Prostate gland (tissue), 2 donors: ENCODE data around the gene DTX4. TPM values are rescaled to one million over a fixed set of nuclear protein-coding genes. Genes with fewer than 3 reads are reported as not detected.
A peak's percentile ranks its signal among the peaks of the same experiment; 100 is the strongest.

Experiments
- DNase-seq: peaks from one replicate; pipeline ENCODE4 v3.0.0-alpha.2; 2019; ENCODE audit warnings: low spot score
- H3K27ac ChIP-seq, 2 donors: fragments of 200-600 bp; sonication (generic); 2 replicates each; pipeline ENCODE4 v1.5.1; 2017 to 2019
- H3K27me3 ChIP-seq: fragments of 200-600 bp; sonication (generic); replicated peaks from 2 replicates; pipeline ENCODE4 v1.5.1; 2019; ENCODE audit not compliant: insufficient read depth
- H3K36me3 ChIP-seq, 2 donors: fragments of 200-600 bp; sonication (generic); 1 replicate in 1 of 2; 2 replicates in 1 of 2; pipeline versions ENCODE4 v1.5.1 to v1.8.1; 2017 to 2019
- H3K4me1 ChIP-seq: fragments of 200-600 bp; sonication (generic); replicated peaks from 2 replicates; pipeline ENCODE4 v1.5.1; 2019
- H3K4me3 ChIP-seq, 2 donors: fragments of 200-600 bp; sonication (generic); 2 replicates each; pipeline ENCODE4 v1.5.1; 2017 to 2019
- H3K9me3 ChIP-seq: fragments of 200-600 bp; sonication (generic); 2 replicates; pipeline ENCODE4 v1.5.1; 2017
- POLR2A ChIP-seq: fragments of 450-650 bp; IDR thresholded peaks from one replicate; pipeline ENCODE4 v1.6.1; 2016; ENCODE audit warnings: antibody characterized with exemption, mild to moderate bottlenecking
- POLR2AphosphoS5 ChIP-seq: sonication (generic); formaldehyde crosslinking; IDR thresholded peaks from one replicate; pipeline ENCODE4 v1.6.1; 2017; ENCODE audit warnings: antibody characterized with exemption
- WGBS: methylation state at CpG from one replicate; pipeline ENCODE4 v1.1.5; 2018; 5-methylcytosine and 5-hydroxymethylcytosine counted together
- intact Hi-C: fragments of 100-400 bp; cut with DNase I; formaldehyde crosslinking; loops from one replicate; pipeline ENCODE4 v1.14.2; 2022
- total RNA-seq, 2 donors: library from RNA; depleted of rRNA; stranded (reverse); fragments of >200 nt; gene quantifications; one replicate each; pipeline ENCODE4 v1.1.0, GENCODE V29; 2016
- TF ChIP-seq, protein P1 (sequence below), 4 experiments: fragments of 200-600 bp in 2 of 4; fragments of 450-650 bp in 2 of 4; sonication (generic) in 2 of 4; IDR thresholded peaks; 1 replicate in 3 of 4; 2 replicates in 1 of 4; pipeline ENCODE4 v1.5.1; 2016 to 2019; ENCODE audit warnings: antibody characterized with exemption in 4 of 4, mild to moderate bottlenecking in 2 of 4, moderate library complexity in 2 of 4

The DTX4 gene
- total RNA-seq, 2 donors from 2014 or later = 6.9 to 10.7 TPM

DNA sequence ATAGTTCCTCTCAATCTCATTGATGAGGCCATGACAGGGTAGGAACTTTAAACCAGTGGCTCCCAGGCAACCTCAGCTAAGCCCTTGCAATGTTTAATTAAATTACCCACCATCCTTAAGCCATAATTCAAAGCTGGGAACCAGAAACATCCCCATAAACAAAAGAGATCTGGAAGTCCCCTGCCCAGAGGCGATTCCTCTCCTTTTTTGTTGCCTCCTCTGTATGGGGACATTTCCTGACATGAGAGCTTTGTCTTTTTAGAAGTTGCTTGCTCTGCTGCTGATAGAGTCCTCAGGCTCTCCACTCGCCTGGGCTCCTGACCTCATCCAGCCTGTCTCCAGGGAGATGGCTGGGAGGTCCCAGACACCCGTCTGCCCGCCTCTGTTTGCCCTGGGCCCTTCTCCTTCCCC is 3.2 kb downstream of the DTX4 start:
- Histone ChIP-seq H3K27ac (peak overlapping the region in 1 of 2 donors; percentile 53), H3K27me3 (no peaks in the 10 kb centered on the region), H3K9me3 (no peaks in the 10 kb centered on the region), H3K36me3 (no peaks in the 10 kb centered on the region), H3K4me3 (no peak overlapping the region), H3K4me1 (peaks cover 5% of the 10 kb centered on the region)
- no peak for DNase-seq
- TF ChIP-seq POLR2AphosphoS5 (no peak), POLR2A (no peak)
- TF ChIP-seq, protein P1, sequence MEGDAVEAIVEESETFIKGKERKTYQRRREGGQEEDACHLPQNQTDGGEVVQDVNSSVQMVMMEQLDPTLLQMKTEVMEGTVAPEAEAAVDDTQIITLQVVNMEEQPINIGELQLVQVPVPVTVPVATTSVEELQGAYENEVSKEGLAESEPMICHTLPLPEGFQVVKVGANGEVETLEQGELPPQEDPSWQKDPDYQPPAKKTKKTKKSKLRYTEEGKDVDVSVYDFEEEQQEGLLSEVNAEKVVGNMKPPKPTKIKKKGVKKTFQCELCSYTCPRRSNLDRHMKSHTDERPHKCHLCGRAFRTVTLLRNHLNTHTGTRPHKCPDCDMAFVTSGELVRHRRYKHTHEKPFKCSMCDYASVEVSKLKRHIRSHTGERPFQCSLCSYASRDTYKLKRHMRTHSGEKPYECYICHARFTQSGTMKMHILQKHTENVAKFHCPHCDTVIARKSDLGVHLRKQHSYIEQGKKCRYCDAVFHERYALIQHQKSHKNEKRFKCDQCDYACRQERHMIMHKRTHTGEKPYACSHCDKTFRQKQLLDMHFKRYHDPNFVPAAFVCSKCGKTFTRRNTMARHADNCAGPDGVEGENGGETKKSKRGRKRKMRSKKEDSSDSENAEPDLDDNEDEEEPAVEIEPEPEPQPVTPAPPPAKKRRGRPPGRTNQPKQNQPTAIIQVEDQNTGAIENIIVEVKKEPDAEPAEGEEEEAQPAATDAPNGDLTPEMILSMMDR (IDR thresholded peaks at IDR 0.05) = no peak
- intact Hi-C loops = no loop called here
- 49% methylated on average over 4 of the region's 4 CpGs for WGBS

DNA sequence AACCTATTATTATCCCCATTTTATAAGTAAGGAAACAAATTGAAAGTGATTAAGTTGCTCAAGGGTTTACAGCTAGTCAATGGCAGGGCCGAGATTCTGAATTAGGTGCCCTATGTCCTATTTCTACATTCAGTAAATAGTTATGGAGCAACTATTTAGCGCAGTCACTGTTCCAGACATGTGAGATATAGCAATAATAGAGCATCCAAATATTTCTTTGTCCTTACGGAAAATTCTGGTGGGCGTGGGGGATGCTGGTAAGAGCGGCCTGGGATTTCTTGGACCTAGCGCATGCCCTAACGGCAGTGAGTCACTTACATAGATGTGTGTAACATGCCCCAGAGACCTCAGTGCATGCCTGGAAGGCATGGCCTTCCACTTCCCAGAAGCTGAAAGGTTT is 4.4 kb downstream of the DTX4 start:
- WGBS = 92% methylated on average over 7 of the region's 7 CpGs
- TF ChIP-seq POLR2AphosphoS5 (no peak), POLR2A (no peak)
- TF ChIP-seq, protein P1 (IDR thresholded peaks at IDR 0.05) = no peak
- Histone ChIP-seq H3K27me3 (no peaks in the 10 kb centered on the region), H3K9me3 (no peaks in the 10 kb centered on the region), H3K36me3 (no peaks in the 10 kb centered on the region), H3K4me1 (peaks cover 5% of the 10 kb centered on the region), H3K4me3 (no peak overlapping the region), H3K27ac (no peak overlapping the region)
- intact Hi-C loops = no loop called here
- no peak for DNase-seq

- intact Hi-C loops = no loop called here
- no peak for TF ChIP-seq POLR2A
- TF ChIP-seq, protein P1 (IDR thresholded peaks at IDR 0.05) = no peak
- TF ChIP-seq POLR2AphosphoS5 = no peak
These were observed 6.5 kb downstream of the DTX4 start for GRCh38 chr11:59178402-59178801.

GRCh38 chr11:59179121-59179520 is 7.2 kb downstream of the DTX4 start:
- DNase-seq = no peak
- intact Hi-C loops = no loop called here
- H3K27me3 ChIP-seq = no peaks in the 10 kb centered on the region
- no peak overlapping the region for H3K27ac ChIP-seq
- H3K36me3 ChIP-seq = no peaks in the 10 kb centered on the region
- H3K4me1 ChIP-seq = no peaks in the 10 kb centered on the region
- TF ChIP-seq POLR2A (no peak), POLR2AphosphoS5 (no peak)
- TF ChIP-seq, protein P1 (IDR thresholded peaks at IDR 0.05) = no peak
- no peaks in the 10 kb centered on the region for H3K9me3 ChIP-seq
- no peak overlapping the region for H3K4me3 ChIP-seq
- WGBS = 62% methylated on average over 2 of the region's 2 CpGs

More at GRCh38 chr11:59178402-59178801, 6.5 kb downstream of the DTX4 start:
- H3K4me3 ChIP-seq = no peak overlapping the region
- H3K9me3 ChIP-seq = no peaks in the 10 kb centered on the region
- DNase-seq = no peak
- H3K27ac ChIP-seq = no peak overlapping the region
- H3K4me1 ChIP-seq = no peaks in the 10 kb centered on the region
- no peaks in the 10 kb centered on the region for H3K36me3 ChIP-seq
- no peaks in the 10 kb centered on the region for H3K27me3 ChIP-seq

GRCh38 chr11:59180168-59180776 is 8.3 kb downstream of the DTX4 start:
- Histone ChIP-seq H3K36me3 (no peaks in the 10 kb centered on the region), H3K27ac (no peak overlapping the region), H3K4me1 (no peaks in the 10 kb centered on the region), H3K9me3 (no peaks in the 10 kb centered on the region), H3K4me3 (no peak overlapping the region), H3K27me3 (no peaks in the 10 kb centered on the region)
- TF ChIP-seq, protein P1 (IDR thresholded peaks at IDR 0.05) = no peak
- TF ChIP-seq POLR2AphosphoS5 (no peak), POLR2A (no peak)
- no peak for DNase-seq
- intact Hi-C loops = no loop called here
- 100% methylated on average over 2 of the region's 2 CpGs for WGBS
